Measurements from ENCODE around the gene SULT1C3. TPM values are rescaled to one million over a fixed set of nuclear protein-coding genes. Genes with fewer than 3 reads are reported as not detected.

Gene SULT1C3
- not detected for total RNA-seq
- long read RNA-seq = 0 reads

DNA sequence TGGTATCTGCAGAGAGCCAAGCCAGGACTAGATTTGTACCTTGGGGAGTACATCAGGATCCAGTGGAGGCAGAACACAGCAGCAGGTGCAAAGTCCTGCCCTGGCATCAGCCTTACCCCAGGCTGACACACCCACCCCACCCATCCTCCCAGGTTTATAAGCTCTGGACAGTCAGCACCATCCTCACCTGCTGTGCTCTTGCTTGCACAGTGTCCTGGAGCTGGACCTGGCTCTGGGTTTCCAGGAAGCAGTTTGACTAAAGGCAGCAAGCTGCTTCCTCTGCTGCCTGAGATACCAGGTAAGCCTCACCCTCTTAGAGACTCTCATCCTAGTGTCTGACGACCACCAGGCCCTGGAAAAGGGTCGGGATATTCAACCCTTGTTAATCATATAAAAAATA, at the start of gene SULT1C3:
Gene SULT1C3, plus strand, starts transcription at position 183 of the 400 bp plus-strand sequence. CDS start 7,227 bp downstream, outside the sequence.
- ATAC-seq (ENCODE audit: poor library complexity) (no peak), DNase-seq (no peak)
- intact Hi-C loops (cut with DNase I) = no loop called here

DNA sequence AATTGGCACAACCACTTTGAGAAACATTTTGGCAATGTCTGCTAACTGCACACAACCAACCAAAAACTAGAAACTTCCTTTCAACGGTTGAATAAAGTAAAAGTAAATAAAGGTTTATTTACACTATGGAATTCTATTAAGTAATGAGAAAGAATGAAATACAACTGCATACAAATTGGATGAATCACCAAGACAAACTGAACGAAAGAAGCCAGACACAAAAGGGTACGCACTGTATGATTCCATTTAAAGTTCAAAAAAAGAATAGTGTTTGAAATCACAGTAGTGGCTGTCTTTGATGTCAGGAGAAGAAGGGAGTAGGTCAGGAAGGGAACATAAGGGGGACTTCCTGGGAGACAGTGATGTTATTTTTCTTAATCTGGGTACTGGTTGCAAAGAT, 46.5 kb upstream of the SULT1C3 start:
- intact Hi-C loops (cut with DNase I) = no loop called here
- ATAC-seq (ENCODE audit: poor library complexity) (no peak), DNase-seq (no peak)

DNA sequence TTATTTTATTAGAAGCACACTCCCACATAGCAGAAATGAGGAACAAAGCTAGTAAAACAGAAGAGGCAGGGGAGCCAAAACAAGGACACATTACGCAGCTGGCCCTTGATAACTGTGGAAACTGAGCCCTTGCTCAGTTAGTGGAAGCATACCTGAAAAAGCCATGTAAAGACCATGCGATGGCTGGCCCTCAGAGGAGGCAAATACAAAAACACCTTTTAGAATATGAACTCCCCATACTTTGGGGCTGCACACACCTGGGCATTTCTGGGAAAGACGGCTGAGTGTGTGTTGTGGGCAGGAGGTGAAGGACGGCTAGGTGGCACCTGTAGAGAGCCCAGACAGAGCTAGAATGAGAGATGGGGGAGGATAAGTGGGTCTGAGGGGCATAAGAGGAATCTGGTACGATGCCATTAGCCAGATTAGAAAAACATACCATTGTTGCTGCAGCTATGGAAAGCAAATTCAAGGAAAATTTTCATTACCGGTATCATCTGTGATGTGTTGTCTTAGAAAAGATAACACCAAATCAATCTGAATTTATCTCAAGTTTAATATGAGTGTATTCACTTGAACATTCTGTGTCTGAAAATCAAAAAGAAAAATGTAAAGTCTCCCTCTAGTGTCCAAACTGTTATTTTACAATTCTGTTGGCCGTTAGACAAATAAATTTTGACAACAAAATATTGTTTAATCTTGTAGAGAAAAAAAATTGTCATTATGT, 45.2 kb upstream of the SULT1C3 start:
- DNase-seq (no peak), ATAC-seq (ENCODE audit: poor library complexity) (no peak)
- intact Hi-C loops (cut with DNase I) = no loop called here

DNA sequence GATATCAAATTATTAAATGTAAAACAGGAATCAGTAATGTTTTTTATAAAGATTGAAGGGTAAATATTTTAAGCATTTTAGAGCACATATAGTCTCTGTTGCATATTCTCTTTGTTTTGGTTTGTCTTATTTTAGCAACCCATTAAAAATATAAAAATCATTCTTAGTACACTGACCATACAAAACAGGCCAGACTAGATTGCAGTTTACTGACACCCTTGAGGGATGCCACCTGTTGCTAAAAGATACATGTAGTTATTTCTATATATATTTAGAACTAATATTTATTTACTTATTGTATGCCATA, 44.7 kb upstream of the SULT1C3 start:
- DNase-seq (no peak), ATAC-seq (ENCODE audit: poor library complexity) (no peak)
- intact Hi-C loops (cut with DNase I) = no loop called here

DNA sequence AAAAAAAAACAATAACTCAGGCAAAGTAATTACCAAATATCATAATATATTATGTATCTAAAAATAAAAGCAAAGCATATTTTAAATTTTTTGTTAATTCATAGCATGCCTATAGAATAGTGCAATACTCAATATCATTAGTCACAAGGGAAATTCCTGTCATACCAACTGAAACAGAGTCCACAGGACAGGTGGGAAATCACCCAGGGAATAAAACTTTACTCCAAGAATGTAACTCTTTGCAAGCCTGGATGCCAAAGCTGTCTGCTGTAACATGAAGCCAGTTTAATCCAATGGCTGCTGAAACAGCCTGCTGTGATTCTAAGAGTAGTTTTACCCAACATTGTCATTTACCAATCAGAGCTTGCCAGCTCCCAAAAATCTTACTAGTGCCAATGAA, 40.0 kb upstream of the SULT1C3 start:
- intact Hi-C loops (cut with DNase I) = no loop called here
- ATAC-seq (ENCODE audit: poor library complexity) (no peak), DNase-seq (no peak)

DNA sequence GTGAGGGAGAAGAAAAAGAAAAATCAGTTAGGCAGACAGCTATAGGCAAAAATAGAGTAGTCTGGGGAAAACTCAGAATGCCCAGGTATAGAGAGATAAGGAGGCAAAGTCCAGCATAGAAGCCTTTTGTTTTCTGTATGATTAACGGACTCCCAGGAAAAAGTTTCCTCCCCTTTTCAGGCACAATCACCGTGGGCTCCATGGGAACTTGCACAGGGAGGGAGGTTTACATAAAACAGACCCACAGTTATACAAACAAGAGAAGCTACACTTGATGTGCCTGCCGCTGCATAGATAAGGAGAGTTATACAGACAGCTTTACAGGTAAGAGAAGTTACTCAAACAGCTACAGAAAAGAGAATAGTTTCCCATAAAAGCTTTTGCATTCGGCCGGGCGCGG, 39.2 kb upstream of the SULT1C3 start:
- intact Hi-C loops (cut with DNase I) = no loop called here
- ATAC-seq (ENCODE audit: poor library complexity) (no peak), DNase-seq (no peak)

DNA sequence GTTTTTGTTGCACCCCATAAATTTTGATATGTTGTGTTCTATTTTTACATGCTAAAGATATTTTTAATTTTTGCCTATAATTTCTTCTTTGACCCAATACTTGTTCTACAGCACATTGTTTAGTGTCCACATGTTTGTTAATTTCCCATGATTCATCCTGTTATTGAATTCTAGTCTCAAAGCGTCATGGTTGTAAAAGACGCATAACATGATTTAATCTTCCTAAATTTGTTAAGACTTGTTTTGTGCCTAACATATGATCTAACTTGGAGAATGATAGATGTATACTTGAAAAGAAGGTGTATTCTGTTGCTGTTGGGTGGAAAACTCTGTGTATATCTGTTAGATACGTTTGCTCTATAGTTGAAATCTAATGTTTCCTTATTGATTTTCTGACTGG, 27.1 kb upstream of the SULT1C3 start:
- ATAC-seq (ENCODE audit: poor library complexity) (no peak), DNase-seq (no peak)
- intact Hi-C loops (cut with DNase I) = no loop called here

DNA sequence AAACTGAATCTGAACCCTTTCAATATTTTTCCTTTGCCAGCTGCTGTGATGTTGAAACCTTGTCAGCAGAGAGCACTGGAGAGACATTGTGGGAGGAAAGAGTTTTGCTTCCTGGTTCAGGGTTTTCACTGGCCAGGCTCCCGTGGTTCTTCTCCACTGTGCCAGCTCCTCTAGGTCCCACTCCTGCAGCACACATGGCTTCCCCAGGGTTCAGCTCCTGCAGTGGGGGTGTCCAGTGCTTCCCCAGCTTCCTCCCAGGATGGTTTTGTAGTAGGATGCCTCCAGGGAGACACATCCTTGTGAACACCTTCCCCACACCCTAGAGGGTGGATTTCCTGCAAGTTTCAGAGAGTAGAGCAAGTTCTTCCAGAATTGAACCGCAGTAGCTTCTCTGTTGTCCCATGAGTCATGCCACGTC, 24.0 kb upstream of the SULT1C3 start:
- DNase-seq (no peak), ATAC-seq (ENCODE audit: poor library complexity) (peak; percentile 61)
- intact Hi-C loops (cut with DNase I) = no loop called here

DNA sequence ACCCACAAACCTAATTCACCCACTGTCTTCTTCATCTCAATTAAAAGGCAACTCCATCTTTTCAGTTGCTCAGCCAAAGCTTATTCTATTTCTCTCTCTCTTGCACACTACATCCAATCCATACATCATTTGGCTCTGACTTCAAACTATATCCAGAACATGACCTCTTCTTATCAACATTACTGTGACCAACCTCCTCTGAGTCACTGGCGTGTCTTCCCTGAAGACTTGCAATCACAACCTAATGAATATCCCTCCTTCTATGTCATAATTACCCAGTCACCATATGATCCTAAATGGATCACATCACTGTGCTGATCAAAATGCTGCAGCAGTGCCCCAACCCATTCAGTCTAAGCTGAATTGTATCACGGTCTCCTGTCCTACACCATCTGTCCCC, 22.6 kb upstream of the SULT1C3 start:
- intact Hi-C loops (cut with DNase I) = no loop called here
- ATAC-seq (ENCODE audit: poor library complexity) (no peak), DNase-seq (no peak)

DNA sequence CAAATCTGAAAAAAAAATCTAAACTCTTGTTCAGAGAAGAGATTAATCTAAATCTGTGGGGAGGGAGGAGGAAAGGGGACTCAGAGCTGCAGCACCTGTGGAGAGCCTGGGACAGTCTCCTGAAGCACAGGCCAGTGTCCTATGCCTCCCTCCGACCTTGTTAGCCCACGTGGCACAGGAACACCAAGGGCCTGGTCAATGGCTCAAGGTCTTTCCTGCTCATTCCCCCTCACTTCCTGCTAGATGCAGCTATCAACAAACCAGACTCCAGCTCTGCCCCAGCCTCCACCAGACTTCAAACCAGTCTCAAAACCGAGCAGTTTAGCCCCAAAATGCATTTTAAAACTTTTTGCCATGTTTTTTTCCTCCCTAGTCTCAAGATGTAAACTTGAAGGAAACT, 20.1 kb upstream of the SULT1C3 start:
- intact Hi-C loops (cut with DNase I) = no loop called here
- no peak for ATAC-seq (ENCODE audit: poor library complexity)
- no peak for DNase-seq

DNA sequence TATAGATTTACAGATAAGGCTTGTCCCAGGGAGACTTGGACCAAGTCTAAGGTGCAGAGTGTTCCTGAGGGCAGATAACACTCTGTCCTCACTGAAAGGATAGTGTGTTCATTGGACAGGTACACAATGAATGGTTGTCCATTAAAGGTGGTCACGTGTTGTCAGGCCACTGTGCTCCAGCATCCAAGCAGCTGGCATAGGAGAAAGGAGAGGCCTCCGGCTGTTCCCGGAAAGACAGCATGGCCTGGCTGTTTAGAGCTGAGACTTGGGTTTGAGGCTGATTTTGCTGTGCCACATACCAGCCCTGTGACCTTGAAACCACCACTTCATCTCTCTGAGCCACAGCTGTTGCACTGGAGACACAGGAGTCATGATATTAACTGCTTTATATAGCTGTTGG, 19.6 kb upstream of the SULT1C3 start:
- ATAC-seq (ENCODE audit: poor library complexity) = no peak
- intact Hi-C loops (cut with DNase I) = no loop called here
- DNase-seq = no peak

DNA sequence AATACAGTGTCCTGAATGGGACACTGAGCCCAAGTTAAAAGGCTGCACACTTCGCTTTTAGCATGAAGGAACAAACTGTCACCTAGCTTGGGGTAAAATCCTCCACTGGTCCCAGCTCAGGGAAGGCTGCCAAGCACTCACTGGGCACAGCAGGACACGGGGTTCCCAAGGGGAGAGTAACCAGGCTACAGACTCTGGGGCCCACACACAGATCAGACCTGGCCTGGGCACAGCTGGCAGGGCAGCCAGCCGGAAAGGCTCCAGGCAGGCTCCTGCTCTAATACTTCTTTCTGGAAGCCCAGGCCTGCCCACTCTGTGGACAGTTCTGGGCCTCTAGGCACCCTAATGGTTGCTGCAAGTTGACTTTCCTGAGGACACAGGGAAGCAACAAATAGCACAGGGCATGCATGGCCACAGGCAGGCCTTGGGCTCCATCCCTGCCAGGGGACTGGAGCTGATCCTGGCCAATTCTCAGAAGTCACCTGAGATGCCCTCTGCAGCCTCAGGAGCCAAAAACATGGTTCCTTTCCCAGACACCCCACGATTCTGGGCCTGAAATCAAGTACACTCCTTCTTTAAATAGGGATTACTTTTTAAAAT, 18.7 kb upstream of the SULT1C3 start:
- intact Hi-C loops (cut with DNase I) = no loop called here
- ATAC-seq (ENCODE audit: poor library complexity) (peak; percentile 95), DNase-seq (peak; percentile 68)

DNA sequence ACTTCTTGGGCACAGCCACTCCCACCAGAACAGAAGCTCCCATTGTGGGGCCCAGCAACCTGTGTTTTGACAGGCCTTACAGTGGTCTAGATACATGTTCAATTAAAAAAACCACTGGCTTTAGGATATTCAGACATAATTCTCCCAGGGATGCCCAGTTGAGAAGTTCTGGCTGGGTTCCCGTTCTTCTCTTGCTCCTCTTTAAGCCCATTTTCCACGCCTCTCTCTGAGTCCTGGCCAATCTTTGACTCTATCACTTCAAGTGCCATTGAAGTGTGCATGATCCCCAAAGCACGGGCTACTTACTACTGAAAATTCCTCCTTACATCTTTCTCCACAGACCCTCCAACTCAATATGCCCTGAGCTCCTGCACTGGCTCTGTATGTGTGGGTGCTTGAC, 17.5 kb upstream of the SULT1C3 start:
- no peak for ATAC-seq (ENCODE audit: poor library complexity)
- DNase-seq = no peak
- intact Hi-C loops (cut with DNase I) = no loop called here

DNA sequence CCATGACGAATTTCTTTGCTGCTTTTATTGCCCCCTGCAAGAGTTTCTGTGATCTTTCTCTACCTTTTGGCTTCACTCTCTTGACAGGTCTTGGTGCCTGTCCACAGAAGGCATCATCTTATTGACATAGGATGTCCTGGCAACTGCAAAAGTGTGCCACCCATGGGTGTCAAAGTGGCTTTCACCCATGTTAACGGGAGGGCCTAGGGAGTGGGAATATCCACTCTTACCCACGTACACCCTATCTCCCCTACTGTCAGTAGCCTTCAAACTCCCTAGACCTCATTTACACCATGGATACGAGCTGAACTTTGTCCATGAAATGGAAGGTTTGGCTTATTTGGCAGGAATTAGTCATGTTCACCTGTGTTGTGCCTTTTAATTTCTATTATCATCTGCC, 16.2 kb upstream of the SULT1C3 start:
- no peak for DNase-seq
- no peak for ATAC-seq (ENCODE audit: poor library complexity)
- intact Hi-C loops (cut with DNase I) = no loop called here

DNA sequence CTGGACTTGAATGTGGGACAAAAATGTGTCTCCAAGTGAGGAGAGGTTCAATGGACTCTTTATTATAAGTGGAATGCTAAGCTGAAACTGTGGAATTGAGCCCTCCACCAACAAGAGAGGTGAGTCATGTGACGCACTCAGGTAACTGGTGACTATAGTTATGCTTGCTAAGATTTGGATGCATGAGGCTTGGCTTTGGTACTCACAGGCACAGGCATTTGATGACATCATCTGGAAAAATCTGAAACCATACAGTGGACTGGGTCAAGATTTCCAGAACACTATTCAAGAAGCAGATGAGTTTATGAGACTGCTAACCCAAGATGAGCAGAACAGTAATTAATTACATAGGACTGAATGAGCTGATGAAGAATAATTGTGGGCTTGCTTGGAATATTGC, 15.7 kb upstream of the SULT1C3 start:
- no peak for ATAC-seq (ENCODE audit: poor library complexity)
- DNase-seq = no peak
- intact Hi-C loops (cut with DNase I) = no loop called here

DNA sequence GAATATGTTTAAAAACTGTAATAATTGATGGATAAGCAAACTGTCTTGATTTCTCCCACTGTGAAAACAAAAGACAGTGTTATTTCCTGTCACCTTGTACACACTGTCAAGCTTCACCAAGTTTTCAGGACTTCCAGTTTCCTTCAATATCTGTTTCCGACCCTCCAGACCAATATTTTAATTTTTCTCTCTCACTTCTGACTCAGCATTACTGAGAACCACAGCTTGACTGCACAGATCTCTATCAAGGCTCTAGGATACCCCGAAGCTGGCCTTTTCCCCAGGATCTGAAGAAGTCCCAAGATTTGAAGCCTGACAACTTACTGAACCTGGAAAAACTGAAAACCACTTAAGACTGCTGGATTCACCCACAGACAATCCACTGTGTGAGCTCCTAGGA, 13.2 kb upstream of the SULT1C3 start:
- DNase-seq (no peak), ATAC-seq (ENCODE audit: poor library complexity) (no peak)

DNA sequence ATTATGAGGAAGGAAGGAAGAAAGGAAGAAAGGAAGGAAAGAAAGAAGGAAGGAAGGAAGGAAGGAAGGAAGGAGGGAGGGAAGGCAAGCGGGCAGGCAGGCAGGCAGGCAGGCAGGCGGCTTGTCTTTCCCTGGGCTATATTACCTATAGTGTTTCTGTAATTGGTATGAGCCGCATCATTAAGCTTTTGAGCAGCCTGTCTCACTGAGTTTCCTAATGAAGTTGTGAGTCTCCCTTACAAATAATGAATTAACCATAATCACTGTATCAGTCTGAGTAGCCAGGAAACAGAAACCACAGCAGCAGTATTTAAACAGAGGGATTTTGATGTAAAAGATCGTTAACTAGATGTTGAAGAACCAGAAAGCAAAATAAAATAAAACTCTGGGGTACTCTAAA, 11.8 kb upstream of the SULT1C3 start:
- ATAC-seq (ENCODE audit: poor library complexity) (no peak), DNase-seq (no peak)
- intact Hi-C loops (cut with DNase I) = no loop called here

More for the DNA sequence above, 13.2 kb upstream of the SULT1C3 start:
- intact Hi-C loops (cut with DNase I) = no loop called here

DNA sequence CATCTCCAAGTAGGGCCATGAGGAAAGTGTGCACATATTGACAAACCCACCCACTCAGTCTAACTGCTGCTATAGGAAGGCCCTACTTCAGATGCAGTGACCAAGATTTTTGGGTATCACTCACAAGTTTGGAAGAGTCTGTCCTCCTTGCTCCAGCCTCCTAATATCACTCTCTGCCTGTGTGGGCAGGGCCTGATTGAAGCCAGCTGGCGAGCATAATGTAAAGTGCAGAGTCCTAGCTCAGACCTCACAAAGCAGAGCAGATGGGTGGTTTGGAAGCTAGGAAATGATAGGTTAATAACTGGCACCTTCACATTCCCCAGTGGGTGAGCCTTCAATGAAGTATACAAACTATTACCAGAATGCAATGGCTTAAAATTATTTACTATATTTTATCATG, 11.2 kb upstream of the SULT1C3 start:
- ATAC-seq (ENCODE audit: poor library complexity) (no peak), DNase-seq (no peak)
- intact Hi-C loops (cut with DNase I) = no loop called here

DNA sequence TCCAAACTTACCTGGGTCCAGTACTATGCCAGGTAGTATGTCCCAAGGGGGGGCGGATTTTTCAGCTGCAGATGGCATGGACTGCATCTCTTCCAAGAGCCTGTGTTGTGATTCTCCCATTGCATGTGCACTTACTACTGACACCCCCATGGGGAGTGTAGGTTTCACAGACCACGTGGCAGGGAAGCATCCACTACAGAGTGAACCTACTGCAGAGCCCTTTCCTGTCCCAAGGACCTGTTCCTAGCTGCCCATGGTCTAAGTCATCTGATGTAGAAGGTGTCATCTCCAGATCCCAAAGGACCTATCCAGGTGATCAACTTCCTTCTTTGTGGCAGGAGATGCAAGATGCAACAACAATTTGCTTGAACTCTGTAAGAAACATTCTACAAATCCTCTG, 9.9 kb upstream of the SULT1C3 start:
- intact Hi-C loops (cut with DNase I) = no loop called here
- DNase-seq (no peak), ATAC-seq (ENCODE audit: poor library complexity) (no peak)

DNA sequence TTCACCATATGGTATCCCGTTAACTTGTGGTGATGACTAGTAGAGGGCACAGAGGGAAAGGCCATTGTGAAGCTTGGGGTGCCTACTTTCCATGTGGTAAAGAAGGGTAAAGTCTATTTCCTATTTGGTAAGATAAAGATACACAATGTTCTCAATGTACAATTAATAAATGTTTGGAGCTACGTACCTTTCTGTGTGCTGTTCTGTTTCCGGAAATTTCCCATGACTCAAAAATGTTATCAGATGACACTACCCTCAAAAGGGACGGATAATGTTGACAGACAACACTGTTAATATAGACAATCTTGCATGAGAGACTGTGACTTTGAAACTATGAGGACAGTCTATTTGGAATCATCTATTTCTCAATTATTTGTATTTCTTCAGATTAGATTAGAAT, 4.2 kb upstream of the SULT1C3 start:
- no peak for DNase-seq
- intact Hi-C loops (cut with DNase I) = no loop called here
- ATAC-seq (ENCODE audit: poor library complexity) = no peak
